ENCODE data around the gene KLF8. TPM values are rescaled to one million over a fixed set of nuclear protein-coding genes. Genes with fewer than 3 reads are reported as not detected.

The KLF8 gene
- total RNA-seq, 1 experiment from 2014 or later, result 3.4 TPM

- DNase-seq (ENCODE audit: low read depth), result no peak
These were observed 77.7 kb downstream of the KLF8 start for GRCh38 chrX:56309881-56310280.

GRCh38 chrX:56310581-56310980 lies 78.4 kb downstream of the KLF8 start:
- no peak for DNase-seq (ENCODE audit: low read depth)

GRCh38 chrX:56313308-56313707 lies 81.2 kb downstream of the KLF8 start:
- no peak for DNase-seq (ENCODE audit: low read depth)

GRCh38 chrX:56314334-56314733 lies 82.2 kb downstream of the KLF8 start:
- DNase-seq (ENCODE audit: low read depth), result peak; percentile 51

- no peak for DNase-seq (ENCODE audit: low read depth)
These were observed 85.9 kb downstream of the KLF8 start for GRCh38 chrX:56318076-56318475.

- no peak for DNase-seq (ENCODE audit: low read depth)
These were observed 87.0 kb downstream of the KLF8 start for GRCh38 chrX:56319165-56319564.

Data from RPMI7951 (cell line).